Right lobe of liver (tissue), 4 donors: Measurements from ENCODE around the gene ZNF219.

Experiments used
- POLR2A ChIP-seq: fragments of 450-650 bp; IDR thresholded peaks from one replicate; pipeline ENCODE4 v1.6.1; 2017; ENCODE audit warnings: antibody characterized with exemption, mild to moderate bottlenecking
- TF ChIP-seq, protein P1 (sequence below), 4 donors: fragments of 200-600 bp in 3 of 4; fragments of 450-650 bp in 1 of 4; IDR thresholded peaks; one replicate each; pipeline versions ENCODE4 v1.5.1 to v1.8.0; 2016 to 2022; ENCODE audit warnings: antibody characterized with exemption in 4 of 4, mild to moderate bottlenecking in 2 of 4
- donor health status: DM: no; HTN: no; CAD: no.
- donor health status: DM: no; HTN: no; CAD: no.
- donor health status: DM: no; HTN: yes; CAD: no.

DNA sequence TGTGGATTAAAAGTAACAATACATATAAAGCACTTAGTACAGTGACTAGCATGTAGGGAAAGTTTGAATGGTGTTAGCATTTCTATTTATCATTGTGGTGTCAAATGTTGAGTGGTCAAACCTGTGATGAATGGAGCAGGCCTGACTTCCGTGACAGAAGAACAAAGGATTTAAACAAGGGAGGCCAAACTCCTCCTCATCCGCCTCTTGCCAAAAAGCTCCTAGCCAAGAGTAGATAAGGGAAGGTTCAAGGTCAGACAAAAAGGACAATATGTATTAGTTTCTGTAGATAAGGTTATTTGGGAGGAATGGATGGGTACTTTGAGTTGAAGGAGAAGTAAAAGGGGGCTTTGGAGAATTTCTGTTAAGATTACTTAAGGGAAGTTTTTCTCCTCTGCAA lies 49.8 kb downstream of the ZNF219 start:
- TF ChIP-seq, protein P1, sequence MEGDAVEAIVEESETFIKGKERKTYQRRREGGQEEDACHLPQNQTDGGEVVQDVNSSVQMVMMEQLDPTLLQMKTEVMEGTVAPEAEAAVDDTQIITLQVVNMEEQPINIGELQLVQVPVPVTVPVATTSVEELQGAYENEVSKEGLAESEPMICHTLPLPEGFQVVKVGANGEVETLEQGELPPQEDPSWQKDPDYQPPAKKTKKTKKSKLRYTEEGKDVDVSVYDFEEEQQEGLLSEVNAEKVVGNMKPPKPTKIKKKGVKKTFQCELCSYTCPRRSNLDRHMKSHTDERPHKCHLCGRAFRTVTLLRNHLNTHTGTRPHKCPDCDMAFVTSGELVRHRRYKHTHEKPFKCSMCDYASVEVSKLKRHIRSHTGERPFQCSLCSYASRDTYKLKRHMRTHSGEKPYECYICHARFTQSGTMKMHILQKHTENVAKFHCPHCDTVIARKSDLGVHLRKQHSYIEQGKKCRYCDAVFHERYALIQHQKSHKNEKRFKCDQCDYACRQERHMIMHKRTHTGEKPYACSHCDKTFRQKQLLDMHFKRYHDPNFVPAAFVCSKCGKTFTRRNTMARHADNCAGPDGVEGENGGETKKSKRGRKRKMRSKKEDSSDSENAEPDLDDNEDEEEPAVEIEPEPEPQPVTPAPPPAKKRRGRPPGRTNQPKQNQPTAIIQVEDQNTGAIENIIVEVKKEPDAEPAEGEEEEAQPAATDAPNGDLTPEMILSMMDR (IDR thresholded peaks at IDR 0.05), result no peak
- TF ChIP-seq POLR2A, result no peak
